Frontal cortex (tissue), 4 donors: ENCODE data around the gene TMEM263. TPM values are rescaled to one million over a fixed set of nuclear protein-coding genes. Genes with fewer than 3 reads are reported as not detected.

Experiments used
- DNase-seq, 2 donors: peaks; one replicate each; pipeline ENCODE4 v3.0.0; 2012; ENCODE audit warnings: low spot score in 2 of 2
- FAIRE-seq: peaks from 2 replicates; lab custom pipeline; 2012; peaks lifted over from hg19 to GRCh38; lab: Jason Lieb, UNC
- total RNA-seq: library from RNA; depleted of rRNA; stranded (reverse); fragments of >200 nt; gene quantifications from one replicate; pipeline ENCODE4 v1.2.3, GENCODE V29; 2014
- donor health status: control.
- donor health status: control.
- donor health status: control.

TMEM263 gene
- total RNA-seq, 1 donor from 2014 or later = 36.3 TPM

GRCh38 chr12:106945261-106945851 is 10.4 kb upstream of the TMEM263 start:
- peak; percentile 81 for FAIRE-seq
- DNase-seq = no peak

GRCh38 chr12:106947461-106947860 is 8.2 kb upstream of the TMEM263 start:
- DNase-seq = no peak
- no peak for FAIRE-seq

- no peak for DNase-seq
- FAIRE-seq = no peak
Observed at GRCh38 chr12:106950591-106950990, 5.1 kb upstream of the TMEM263 start.

GRCh38 chr12:106953352-106954250 is 2.1 kb upstream of the TMEM263 start:
- no peak for FAIRE-seq
- DNase-seq = no peak

- no peak for FAIRE-seq
- DNase-seq = peak in 1 of 2 donors; percentile 26
Observed at GRCh38 chr12:106954462-106955376, 988 bp upstream of the TMEM263 start.

GRCh38 chr12:106956048-106956578 is 406 bp downstream of the TMEM263 start:
- no peak for FAIRE-seq

GRCh38 chr12:106957583-106957982 is 1.9 kb downstream of the TMEM263 start:
- no peak for FAIRE-seq
- no peak for DNase-seq

More at GRCh38 chr12:106956048-106956578, 406 bp downstream of the TMEM263 start:
- peak in 1 of 2 donors; percentile 55 for DNase-seq

- no peak for DNase-seq
- FAIRE-seq = no peak
Observed at GRCh38 chr12:106960443-106960842, 4.7 kb downstream of the TMEM263 start.

GRCh38 chr12:106962286-106962685 is 6.6 kb downstream of the TMEM263 start:
- FAIRE-seq = no peak
- DNase-seq = no peak

- FAIRE-seq (no peak), DNase-seq (no peak)
Observed at GRCh38 chr12:106964526-106964925, 8.8 kb downstream of the TMEM263 start.

GRCh38 chr12:106971065-106971464 is 15.4 kb downstream of the TMEM263 start:
- DNase-seq (no peak), FAIRE-seq (no peak)

- FAIRE-seq (no peak), DNase-seq (no peak)
Observed at GRCh38 chr12:106973545-106973944, 17.8 kb downstream of the TMEM263 start.

GRCh38 chr12:106974511-106974910 is 18.8 kb downstream of the TMEM263 start:
- DNase-seq = no peak
- FAIRE-seq = no peak

- no peak for DNase-seq
- FAIRE-seq = no peak
Observed at GRCh38 chr12:106975098-106975497, 19.4 kb downstream of the TMEM263 start.

- FAIRE-seq (no peak), DNase-seq (no peak)
Observed at GRCh38 chr12:106975993-106976658, 20.4 kb downstream of the TMEM263 start.

GRCh38 chr12:106976668-106977067 is 21.0 kb downstream of the TMEM263 start:
- no peak for DNase-seq
- no peak for FAIRE-seq

GRCh38 chr12:106978035-106978800 is 22.5 kb downstream of the TMEM263 start:
- no peak for DNase-seq

GRCh38 chr12:106980944-106981343 is 25.2 kb downstream of the TMEM263 start:
- FAIRE-seq (no peak), DNase-seq (no peak)

More at GRCh38 chr12:106978035-106978800, 22.5 kb downstream of the TMEM263 start:
- no peak for FAIRE-seq

GRCh38 chr12:106981788-106982187 is 26.1 kb downstream of the TMEM263 start:
- FAIRE-seq (no peak), DNase-seq (no peak)
